GM21367 (cell line): ENCODE results near the gene SEC14L6.

Experiments used
- ATAC-seq: cut with Tn5 transposase; IDR thresholded peaks from one replicate; pipeline ENCODE4 v1.9.1; 2021; ENCODE audit not compliant: unreplicated experiment

The SEC14L6 gene

GRCh38 chr22:30537083-30537731 lies 9.3 kb downstream of the SEC14L6 start:
- ATAC-seq: no peak

- no peak for ATAC-seq
These were observed 11.4 kb downstream of the SEC14L6 start for GRCh38 chr22:30535182-30535581.

- no peak for ATAC-seq
These were observed 14.6 kb downstream of the SEC14L6 start for GRCh38 chr22:30531651-30532608.

GRCh38 chr22:30526656-30527055 lies 19.9 kb downstream of the SEC14L6 start:
- ATAC-seq: no peak

- ATAC-seq: no peak
These were observed 22.7 kb downstream of the SEC14L6 start for GRCh38 chr22:30523646-30524489.

GRCh38 chr22:30521368-30522156 lies 25.0 kb downstream of the SEC14L6 start:
- no peak for ATAC-seq

- ATAC-seq: no peak
These were observed 26.6 kb downstream of the SEC14L6 start for GRCh38 chr22:30519842-30520425.

- no peak for ATAC-seq
These were observed 29.8 kb downstream of the SEC14L6 start for GRCh38 chr22:30516731-30517130.

- ATAC-seq: no peak
These were observed 30.3 kb downstream of the SEC14L6 start for GRCh38 chr22:30516273-30516672.

- no peak for ATAC-seq
These were observed 32.3 kb downstream of the SEC14L6 start for GRCh38 chr22:30514252-30514651.

- no peak for ATAC-seq
These were observed 33.1 kb downstream of the SEC14L6 start for GRCh38 chr22:30513462-30513861.

GRCh38 chr22:30511911-30512310 lies 34.6 kb downstream of the SEC14L6 start:
- ATAC-seq: no peak

GRCh38 chr22:30511109-30511508 lies 35.4 kb downstream of the SEC14L6 start:
- ATAC-seq: no peak

GRCh38 chr22:30508216-30508615 lies 38.3 kb downstream of the SEC14L6 start:
- no peak for ATAC-seq

GRCh38 chr22:30507670-30508069 lies 38.9 kb downstream of the SEC14L6 start:
- no peak for ATAC-seq

- no peak for ATAC-seq
These were observed 40.0 kb downstream of the SEC14L6 start for GRCh38 chr22:30506507-30506968.

GRCh38 chr22:30503551-30503950 lies 43.0 kb downstream of the SEC14L6 start:
- ATAC-seq: no peak

GRCh38 chr22:30502911-30503310 lies 43.6 kb downstream of the SEC14L6 start:
- no peak for ATAC-seq

GRCh38 chr22:30502153-30502552 lies 44.4 kb downstream of the SEC14L6 start:
- no peak for ATAC-seq

- no peak for ATAC-seq
These were observed 45.9 kb downstream of the SEC14L6 start for GRCh38 chr22:30500628-30501027.
